Breast epithelium (tissue), 4 donors: ENCODE results near the gene OR5K1. TPM values are rescaled to one million over a fixed set of nuclear protein-coding genes. Genes with fewer than 3 reads are reported as not detected.
A peak's percentile ranks its signal among the peaks of the same experiment; 100 is the strongest.

ENCODE experiments used
- DNase-seq, 2 donors: peaks; one replicate each; pipeline ENCODE4 v3.0.0-alpha.2; 2019; ENCODE audit warnings: low spot score in 2 of 2
- H3K27ac ChIP-seq, 2 donors: fragments of 200-600 bp; sonication (generic) in 1 of 2; one replicate each; pipeline ENCODE4 v1.5.1; 2016 to 2019; ENCODE audit warnings: mild to moderate bottlenecking in 1 of 2
- H3K27me3 ChIP-seq, 2 donors: fragments of 200-600 bp; sonication (generic) in 1 of 2; one replicate each; pipeline versions ENCODE4 v1.5.1 to v1.6.0; 2017 to 2019; ENCODE audit warnings: control low read depth in 1 of 2, mild to moderate bottlenecking in 1 of 2
- H3K36me3 ChIP-seq: fragments of 200-600 bp; one replicate; pipeline ENCODE4 v1.5.1; 2019
- H3K4me1 ChIP-seq, 2 donors: fragments of 200-600 bp; sonication (generic); one replicate each; pipeline ENCODE4 v1.5.1; 2016 to 2019; ENCODE audit warnings: control low read depth in 1 of 2
- H3K4me3 ChIP-seq, 3 donors: fragments of 200-600 bp; sonication (generic); 1 replicate in 2 of 3; 2 replicates in 1 of 3; pipeline ENCODE4 v1.5.1; 2016 to 2019; ENCODE audit warnings: mild to moderate bottlenecking in 3 of 3, moderate library complexity in 2 of 3
- H3K9me3 ChIP-seq, 2 donors: fragments of 200-600 bp; sonication (generic) in 1 of 2; one replicate each; pipeline ENCODE4 v1.5.1; 2016 to 2019; ENCODE audit warnings: control low read depth in 1 of 2
- POLR2A ChIP-seq: fragments of 450-650 bp; IDR thresholded peaks from one replicate; pipeline ENCODE4 v1.6.1; 2016; ENCODE audit warnings: antibody characterized with exemption, mild to moderate bottlenecking, moderate library complexity
- POLR2AphosphoS5 ChIP-seq, 3 donors: sonication (generic); formaldehyde crosslinking; IDR thresholded peaks; one replicate each; pipeline ENCODE4 v1.6.1; 2017; ENCODE audit warnings: antibody characterized with exemption in 3 of 3
- intact Hi-C: fragments of 100-400 bp; cut with DNase I; formaldehyde crosslinking; loops from one replicate; pipeline ENCODE4 v1.15.1; 2023; ENCODE audit warnings: low total_unique reads
- total RNA-seq, 3 donors: library from RNA; depleted of rRNA; stranded (reverse); fragments of >200 nt; gene quantifications; one replicate each; pipeline ENCODE4 v1.1.0, GENCODE V29; 2016
- TF ChIP-seq, protein P1 (sequence below), 3 donors: fragments of 450-650 bp; IDR thresholded peaks; one replicate each; pipeline ENCODE4 v1.5.1; 2016 to 2017; ENCODE audit warnings: antibody characterized with exemption in 3 of 3, mild to moderate bottlenecking in 3 of 3, moderate library complexity in 3 of 3

OR5K1 gene
- total RNA-seq, 3 donors from 2014 or later: not detected

DNA sequence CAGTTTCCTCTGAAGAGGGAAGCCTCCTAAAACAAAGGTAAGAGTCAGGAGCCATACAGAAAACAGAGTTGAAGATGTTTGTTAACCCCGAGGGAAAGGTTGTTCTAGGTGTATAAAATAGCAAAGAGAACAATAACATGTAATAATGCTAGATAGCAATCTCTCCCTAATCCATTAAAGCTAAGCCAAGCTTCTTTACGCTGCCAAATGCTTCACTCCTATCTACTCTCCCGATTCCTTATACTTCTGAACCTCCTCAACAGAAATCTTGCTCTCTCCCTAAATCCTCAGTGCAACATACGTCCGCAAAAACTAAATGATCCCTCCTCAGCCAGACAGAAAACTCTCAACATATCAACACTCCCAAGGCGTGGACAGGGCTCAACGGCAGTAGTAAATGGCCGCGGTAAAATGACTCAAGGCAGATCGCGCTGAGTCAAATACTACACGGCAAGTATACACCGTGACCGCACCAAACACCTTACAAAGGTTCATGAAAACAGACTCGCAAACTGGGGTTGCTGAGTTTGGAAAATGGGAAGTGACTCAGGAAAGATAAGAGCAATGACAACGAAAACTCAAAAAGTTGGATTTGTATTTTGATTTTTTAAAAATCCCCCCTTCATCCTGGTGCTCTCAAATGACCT, 59.0 kb downstream of the OR5K1 start:
- no peaks in the 10 kb centered on the region for H3K9me3 ChIP-seq
- peak overlapping the region; percentile 74 to 80 (median 75) for H3K4me3 ChIP-seq
- TF ChIP-seq POLR2AphosphoS5 (IDR thresholded peaks at IDR 0.05) (no peak), POLR2A (no peak)
- TF ChIP-seq, protein P1, sequence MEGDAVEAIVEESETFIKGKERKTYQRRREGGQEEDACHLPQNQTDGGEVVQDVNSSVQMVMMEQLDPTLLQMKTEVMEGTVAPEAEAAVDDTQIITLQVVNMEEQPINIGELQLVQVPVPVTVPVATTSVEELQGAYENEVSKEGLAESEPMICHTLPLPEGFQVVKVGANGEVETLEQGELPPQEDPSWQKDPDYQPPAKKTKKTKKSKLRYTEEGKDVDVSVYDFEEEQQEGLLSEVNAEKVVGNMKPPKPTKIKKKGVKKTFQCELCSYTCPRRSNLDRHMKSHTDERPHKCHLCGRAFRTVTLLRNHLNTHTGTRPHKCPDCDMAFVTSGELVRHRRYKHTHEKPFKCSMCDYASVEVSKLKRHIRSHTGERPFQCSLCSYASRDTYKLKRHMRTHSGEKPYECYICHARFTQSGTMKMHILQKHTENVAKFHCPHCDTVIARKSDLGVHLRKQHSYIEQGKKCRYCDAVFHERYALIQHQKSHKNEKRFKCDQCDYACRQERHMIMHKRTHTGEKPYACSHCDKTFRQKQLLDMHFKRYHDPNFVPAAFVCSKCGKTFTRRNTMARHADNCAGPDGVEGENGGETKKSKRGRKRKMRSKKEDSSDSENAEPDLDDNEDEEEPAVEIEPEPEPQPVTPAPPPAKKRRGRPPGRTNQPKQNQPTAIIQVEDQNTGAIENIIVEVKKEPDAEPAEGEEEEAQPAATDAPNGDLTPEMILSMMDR (IDR thresholded peaks at IDR 0.05): no peak
- no peaks in the 10 kb centered on the region for H3K27me3 ChIP-seq
- intact Hi-C loops: no loop called here
- H3K36me3 ChIP-seq: no peaks in the 10 kb centered on the region
- peak in 1 of 2 donors; percentile 27 for DNase-seq
- peak overlapping the region; percentile 94 to 98 for H3K27ac ChIP-seq
- H3K4me1 ChIP-seq: no peaks in the 10 kb centered on the region

Other genes starting within 250 kb of the OR5K1 start
- not detected for gene OR5H6, start 199.0 kb upstream of the OR5K1 start, total RNA-seq
- not detected for gene OR5H2, start 180.7 kb upstream of the OR5K1 start, total RNA-seq
- not detected for gene OR5K4, start 109.3 kb upstream of the OR5K1 start, total RNA-seq
- gene OR5K3, start 72.5 kb upstream of the OR5K1 start, total RNA-seq: not detected
- gene OR5K2, start 34.5 kb downstream of the OR5K1 start, total RNA-seq: not detected
- 100 to 1,000 TPM; 113 to 121 (median 114) TPM for gene CLDND1, start 59.7 kb downstream of the OR5K1 start, total RNA-seq
- gene GPR15, start 68.8 kb downstream of the OR5K1 start, total RNA-seq: 1 to 10 TPM in 1 of 3 donors, under 1 TPM in 1, not detected in 1; 0.59 to 1.6 TPM
- 10 to 100 TPM; 14.4 to 22.1 (median 15.1) TPM for gene CPOX, start 130.4 kb downstream of the OR5K1 start, total RNA-seq